ENCODE data around the gene CXCL8. TPM values are rescaled to one million over a fixed set of nuclear protein-coding genes. Genes with fewer than 3 reads are reported as not detected.
"Not testable (repeated sequence)": the region's sequence is repeated elsewhere in the genome, so short reads cannot be mapped to it uniquely, and the experiment has no call there.

Gene CXCL8
- polyA plus RNA-seq, 2 of the 4 experiments (the other 2 are of a cell fraction), result 4.4 to 57.2 TPM

GRCh38 chr4:73770917-73771316 lies 30.5 kb downstream of the CXCL8 start:
- no peak for ATAC-seq
- 100% methylated on average over 1 of the region's 2 CpGs for WGBS (ENCODE audit: missing lambda C conversion rate)
- DNase-seq (ENCODE audit: low read depth in 1 of 2, low spot score in 1 of 2), result no peak
- Histone ChIP-seq H3K4me2 (no peak overlapping the region), H3K4me1 (peaks cover 5% of the 10 kb centered on the region), H3K9me3 (no peaks in the 10 kb centered on the region), H3K27ac (no peak overlapping the region), H3K4me3 (no peak overlapping the region)
- TF ChIP-seq CHD4 (IDR thresholded peaks at IDR 0.05; ENCODE audit: borderline replicate concordance), result no peak
- no peak for TF ChIP-seq FOSB (CRISPR knock-in tag; IDR thresholded peaks at IDR 0.05)
- no peak for TF ChIP-seq ZSCAN20 (CRISPR knock-in tag; IDR thresholded peaks at IDR 0.05)
- TF ChIP-seq USF2 (IDR thresholded peaks at IDR 0.05), result no peak
- ChIA-PET POLR2A (no interaction called here), CTCF (no interaction called here)
- FAIRE-seq, result no peak

- TF ChIP-seq KDM1A (IDR thresholded peaks at IDR 0.05; ENCODE audit: low read depth) (no peak), MYC (IDR thresholded peaks at IDR 0.05; ENCODE audit: borderline replicate concordance, low read length) (no peak), TFCP2L1 (CRISPR knock-in tag; IDR thresholded peaks at IDR 0.05) (no peak), USF2 (IDR thresholded peaks at IDR 0.05) (no peak), BHLHE40 (IDR thresholded peaks at IDR 0.05; ENCODE audit: low read depth, low read length) (no peak), CTCF (IDR thresholded peaks at IDR 0.05) (no peak), MAZ (IDR thresholded peaks at IDR 0.05; ENCODE audit: borderline replicate concordance, low read depth, low read length) (no peak), ATOH8 (CRISPR knock-in tag; IDR thresholded peaks at IDR 0.05; ENCODE audit: low read depth) (no peak), HEYL (CRISPR knock-in tag; IDR thresholded peaks at IDR 0.05) (no peak), FOSL2 (IDR thresholded peaks at IDR 0.05) (no peak), FOSL2 (CRISPR knock-in tag; IDR thresholded peaks at IDR 0.05) (no peak), ELK1 (IDR thresholded peaks at IDR 0.05; ENCODE audit: low read depth, low read length) (no peak), HDAC2 (IDR thresholded peaks at IDR 0.05) (no peak), RFX5 (IDR thresholded peaks at IDR 0.05) (no peak), NPAS2 (CRISPR knock-in tag; IDR thresholded peaks at IDR 0.05; ENCODE audit: borderline replicate concordance) (no peak), PBX3 (IDR thresholded peaks at IDR 0.05) (no peak)
- no peak overlapping the region for H3K27ac ChIP-seq
- DNase-seq (ENCODE audit: low read depth in 1 of 2, low spot score in 1 of 2) (no peak), ATAC-seq (no peak), FAIRE-seq (no peak)
- no peak overlapping the region for H3K4me2 ChIP-seq
- POLR2A ChIA-PET, result no interaction called here
- 92% methylated on average over 1 of the region's 1 CpG for WGBS (ENCODE audit: missing lambda C conversion rate)
- H3K4me3 ChIP-seq, result no peak overlapping the region
- CTCF ChIA-PET, result no interaction called here
- no peaks in the 10 kb centered on the region for H3K9me3 ChIP-seq
- peaks cover 20% of the 10 kb centered on the region for H3K4me1 ChIP-seq
Observed at GRCh38 chr4:73772363-73772762, 32.0 kb downstream of the CXCL8 start.

GRCh38 chr4:73774406-73774805 lies 34.0 kb downstream of the CXCL8 start:
- CTCF ChIA-PET; H3K4me2 ChIP-seq; FAIRE-seq; H3K27ac ChIP-seq; ATAC-seq; H3K4me3 ChIP-seq; POLR2A ChIA-PET; DNase-seq (ENCODE audit: low read depth in 1 of 2, low spot score in 1 of 2); H3K9me3 ChIP-seq: not testable (repeated sequence)
- WGBS (ENCODE audit: missing lambda C conversion rate), result 97% methylated on average over 4 of the region's 4 CpGs
- H3K4me1 ChIP-seq, result peaks cover 23% of the 10 kb centered on the region

All from A549 (cell line).